ENCODE data around the gene CAPZA1. TPM values are rescaled to one million over a fixed set of nuclear protein-coding genes. Genes with fewer than 3 reads are reported as not detected.

CAPZA1 gene
- polyA plus RNA-seq, 1 of the 3 experiments (the other 2 are of a cell fraction): 50.8 TPM

DNA sequence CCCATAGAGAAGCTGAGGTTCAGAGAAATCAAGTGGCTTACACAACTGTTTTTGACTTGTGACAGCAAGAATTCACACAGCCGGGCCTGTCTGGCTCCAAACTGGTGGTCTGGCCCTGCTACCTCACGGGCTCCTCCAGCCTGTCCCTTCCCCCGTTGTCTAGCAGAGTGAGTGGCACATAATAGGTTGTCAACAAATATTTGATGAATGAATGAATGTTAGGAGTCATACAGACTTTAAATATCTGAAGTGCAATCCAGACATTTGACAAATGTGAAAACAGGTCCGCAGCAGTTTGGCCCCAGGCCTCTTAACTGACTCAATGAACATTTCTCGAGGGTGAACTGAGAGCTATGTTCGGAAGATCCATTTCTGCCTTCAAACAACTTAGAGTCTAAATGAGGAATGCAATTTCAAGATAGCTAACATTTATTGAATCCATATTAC lies 88.4 kb downstream of the CAPZA1 start:
- no peak for DNase-seq
- H3K4me2 ChIP-seq: peak overlapping the region; percentile 96
- H3K9me3 ChIP-seq: no peaks in the 10 kb centered on the region
- peak overlapping the region; percentile 98; the same call in 1 of the 2 replicates for H3K9ac ChIP-seq
- peak overlapping the region; percentile 89 for H2AFZ ChIP-seq (ENCODE audit: low read depth)
- H3K27ac ChIP-seq (ENCODE audit: low read depth in 2 of 2, low read length in 1 of 2): no peak overlapping the region; a peak in 1 of 4 replicates
- POLR2A ChIA-PET: interaction anchor here (1.3 kb wide), 1 partner anchor 34 kb away, joined by 3 read pairs; the partner anchor contains the start of gene MOV10
- 86% methylated on average over 6 of the region's 6 CpGs for WGBS (ENCODE audit: low lambda C conversion rate)
- peaks cover 7 to 11% of the 10 kb centered on the region in 2 experiments for H3K36me3 ChIP-seq (replicated peaks in 1 of 2; ENCODE audit: control insufficient read depth in 1 of 2, insufficient read depth in 2 of 2, low read length in 1 of 2)
- no peak overlapping the region for H3K4me3 ChIP-seq (ENCODE audit: low read depth in 2 of 2, low read length in 1 of 2)
- TF ChIP-seq FOXJ3 (CRISPR knock-in tag; IDR thresholded peaks at IDR 0.05): no peak
- no peak for TF ChIP-seq RFX5 (IDR thresholded peaks at IDR 0.05; ENCODE audit: low read length)
- TF ChIP-seq SMC3 (IDR thresholded peaks at IDR 0.05; ENCODE audit: low read depth, low read length): no peak
- TF ChIP-seq TCF12 (IDR thresholded peaks at IDR 0.05): no peak
- TF ChIP-seq MEF2A (IDR thresholded peaks at IDR 0.05; ENCODE audit: borderline replicate concordance, low read depth): no peak
- TF ChIP-seq YY1 (IDR thresholded peaks at IDR 0.05; ENCODE audit: low read depth): no peak
- no peak for TF ChIP-seq PBX3 (IDR thresholded peaks at IDR 0.05)
- no peak for TF ChIP-seq RAD21 (IDR thresholded peaks at IDR 0.05; ENCODE audit: low read length)
- no peak for TF ChIP-seq FOXM1 (IDR thresholded peaks at IDR 0.05; ENCODE audit: low read depth)
- TF ChIP-seq TEAD4 (IDR thresholded peaks at IDR 0.05; ENCODE audit: borderline replicate concordance, insufficient read depth): no peak
- TF ChIP-seq GATA2 (CRISPR knock-in tag; IDR thresholded peaks at IDR 0.05): no peak
- peaks cover 10 to 29% of the 10 kb centered on the region in 2 experiments; a peak in 3 of 4 replicates for H3K4me1 ChIP-seq (ENCODE audit: control insufficient read depth in 1 of 2, insufficient read depth in 2 of 2, low read depth in 1 of 2, low read length in 1 of 2)
- H3K27me3 ChIP-seq (ENCODE audit: insufficient read depth): no peaks in the 10 kb centered on the region
- H3F3A ChIP-seq (replicated peaks; ENCODE audit: insufficient read depth): peaks cover 10% of the 10 kb centered on the region
- H4K20me1 ChIP-seq (ENCODE audit: insufficient read depth): peaks cover 11% of the 10 kb centered on the region
- CTCF ChIA-PET: interaction anchor here (0.6 to 6.2 kb wide), 24 partner anchors 9 to 350 kb away, joined by 3 to 51 read pairs (median 4); partner anchors contain the start of genes CTTNBP2NL, MOV10, PPM1J and ST7L
- peaks cover 36% of the 10 kb centered on the region for H3K79me2 ChIP-seq (ENCODE audit: insufficient read depth)
- no peaks in the 10 kb centered on the region for H3K9me2 ChIP-seq

GRCh38 chr1:112708489-112708888 lies 88.9 kb downstream of the CAPZA1 start:
- Histone ChIP-seq H3K27ac (ENCODE audit: low read depth in 2 of 2, low read length in 1 of 2) (no peak overlapping the region), H3K4me1 (ENCODE audit: control insufficient read depth in 1 of 2, insufficient read depth in 2 of 2, low read depth in 1 of 2, low read length in 1 of 2) (peaks cover 10 to 29% of the 10 kb centered on the region in 2 experiments; a peak in 3 of 4 replicates), H3K9me2 (no peaks in the 10 kb centered on the region), H3K27me3 (ENCODE audit: insufficient read depth) (no peaks in the 10 kb centered on the region), H4K20me1 (ENCODE audit: insufficient read depth) (peaks cover 11% of the 10 kb centered on the region), H3K36me3 (replicated peaks in 1 of 2; ENCODE audit: control insufficient read depth in 1 of 2, insufficient read depth in 2 of 2, low read length in 1 of 2) (peaks cover 3 to 8% of the 10 kb centered on the region in 2 experiments), H3K4me2 (no peak overlapping the region), H2AFZ (ENCODE audit: low read depth) (no peak overlapping the region), H3F3A (replicated peaks; ENCODE audit: insufficient read depth) (peaks cover 7% of the 10 kb centered on the region), H3K9ac (no peak overlapping the region), H3K9me3 (no peaks in the 10 kb centered on the region), H3K79me2 (ENCODE audit: insufficient read depth) (peaks cover 33% of the 10 kb centered on the region), H3K4me3 (ENCODE audit: low read depth in 2 of 2, low read length in 1 of 2) (no peak overlapping the region)
- no peak for DNase-seq
- TF ChIP-seq TAF1 (IDR thresholded peaks at IDR 0.05; ENCODE audit: borderline replicate concordance, low read depth, low read length) (no peak), EP300 (IDR thresholded peaks at IDR 0.05; ENCODE audit: borderline replicate concordance in 1 of 2, low read depth in 1 of 2, low read length in 1 of 2) (no peak)
- ChIA-PET POLR2A (interaction anchor here (1.3 kb wide), 1 partner anchor 34 kb away, joined by 3 read pairs; the partner anchor contains the start of gene MOV10), CTCF (interaction anchor here (0.8 to 6.2 kb wide), 15 partner anchors 8 to 351 kb away, joined by 3 to 51 read pairs (median 4); partner anchors contain the start of genes CTTNBP2NL, MOV10, PPM1J and ST7L)
- WGBS (ENCODE audit: low lambda C conversion rate): 96% methylated on average over 3 of the region's 3 CpGs

Data from SK-N-SH (cell line).